ENCODE results near the gene MYPN. TPM values are rescaled to one million over a fixed set of nuclear protein-coding genes. Genes with fewer than 3 reads are reported as not detected.

The MYPN gene
- total and polyA plus RNA-seq, 3 donors from 2014 or later, result 1.5 to 2.3 (median 1.8) TPM

GRCh38 chr10:68176797-68177196, 67.5 kb downstream of the MYPN start:
- Histone ChIP-seq H3K9me3 (no peaks in the 10 kb centered on the region), H3K27ac (no peak overlapping the region), H3K27me3 (no peaks in the 10 kb centered on the region), H3K4me3 (no peak overlapping the region), H3K36me3 (ENCODE audit: low read depth, missing control alignments) (no peaks in the 10 kb centered on the region), H3K4me1 (peaks cover 18% of the 10 kb centered on the region)
- intact Hi-C loops (cut with DNase I; ENCODE audit: low total_unique reads), result no loop called here
- no peak for DNase-seq
- TF ChIP-seq POLR2A (IDR thresholded peaks at IDR 0.05) (no peak), CTCF (IDR thresholded peaks at IDR 0.05) (no peak)
- 85 to 91% methylated on average over 4 of the region's 4 CpGs for WGBS, 2 donors

- peak overlapping the region in 1 of 2 donors; percentile 9 for H3K27ac ChIP-seq
- 64 to 73% methylated on average over 4 of the region's 4 CpGs for WGBS, 2 donors
- no peak overlapping the region for H3K4me3 ChIP-seq
- no peaks in the 10 kb centered on the region for H3K36me3 ChIP-seq (ENCODE audit: low read depth, missing control alignments)
- no peaks in the 10 kb centered on the region for H3K9me3 ChIP-seq
- TF ChIP-seq POLR2A (IDR thresholded peaks at IDR 0.05) (no peak), CTCF (IDR thresholded peaks at IDR 0.05) (no peak)
- intact Hi-C loops (cut with DNase I; ENCODE audit: low total_unique reads), result no loop called here
- no peak for DNase-seq
- no peaks in the 10 kb centered on the region for H3K27me3 ChIP-seq
- H3K4me1 ChIP-seq, result peaks cover 18% of the 10 kb centered on the region
Observed at GRCh38 chr10:68178592-68178991, 69.3 kb downstream of the MYPN start.

GRCh38 chr10:68179016-68179415, 69.7 kb downstream of the MYPN start:
- no peak for TF ChIP-seq POLR2A (IDR thresholded peaks at IDR 0.05)
- Histone ChIP-seq H3K36me3 (ENCODE audit: low read depth, missing control alignments) (no peaks in the 10 kb centered on the region), H3K27ac (peak overlapping the region; percentile 15 to 42), H3K27me3 (no peaks in the 10 kb centered on the region), H3K4me1 (peaks cover 18% of the 10 kb centered on the region), H3K9me3 (no peaks in the 10 kb centered on the region), H3K4me3 (no peak overlapping the region)
- no peak for DNase-seq
- intact Hi-C loops (cut with DNase I; ENCODE audit: low total_unique reads), result no loop called here
- 53 to 60% methylated on average over 3 of the region's 3 CpGs for WGBS, 2 donors

- H3K9me3 ChIP-seq, result no peaks in the 10 kb centered on the region
- DNase-seq, result peak; percentile 75
- no peaks in the 10 kb centered on the region for H3K27me3 ChIP-seq
- H3K36me3 ChIP-seq (ENCODE audit: low read depth, missing control alignments), result no peaks in the 10 kb centered on the region
- intact Hi-C loops (cut with DNase I; ENCODE audit: low total_unique reads), result no loop called here
- peaks cover 16% of the 10 kb centered on the region for H3K4me1 ChIP-seq
- H3K27ac ChIP-seq, result peak overlapping the region; percentile 12 to 15
- no peak overlapping the region for H3K4me3 ChIP-seq
- 48 to 80% methylated on average over 3 of the region's 3 CpGs for WGBS, 2 donors
- no peak for TF ChIP-seq CTCF (IDR thresholded peaks at IDR 0.05)
- TF ChIP-seq POLR2A (IDR thresholded peaks at IDR 0.05), result no peak
Observed at GRCh38 chr10:68180490-68180889, 71.2 kb downstream of the MYPN start.

- Histone ChIP-seq H3K36me3 (ENCODE audit: low read depth, missing control alignments) (no peaks in the 10 kb centered on the region), H3K27me3 (no peaks in the 10 kb centered on the region), H3K9me3 (no peaks in the 10 kb centered on the region), H3K4me3 (no peak overlapping the region), H3K27ac (no peak overlapping the region), H3K4me1 (no peaks in the 10 kb centered on the region)
- intact Hi-C loops (cut with DNase I; ENCODE audit: low total_unique reads), result no loop called here
- no peak for DNase-seq
- 51 to 68% methylated on average over 7 of the region's 7 CpGs for WGBS, 2 donors
- TF ChIP-seq POLR2A (IDR thresholded peaks at IDR 0.05), result no peak
- no peak for TF ChIP-seq CTCF (IDR thresholded peaks at IDR 0.05)
Observed at GRCh38 chr10:68184546-68184945, 75.3 kb downstream of the MYPN start.
